ENCODE data around the gene ACR. TPM values are rescaled to one million over a fixed set of nuclear protein-coding genes. Genes with fewer than 3 reads are reported as not detected.

The ACR gene
- total and polyA plus RNA-seq, 2 experiments from 2014 or later: not detected

DNA sequence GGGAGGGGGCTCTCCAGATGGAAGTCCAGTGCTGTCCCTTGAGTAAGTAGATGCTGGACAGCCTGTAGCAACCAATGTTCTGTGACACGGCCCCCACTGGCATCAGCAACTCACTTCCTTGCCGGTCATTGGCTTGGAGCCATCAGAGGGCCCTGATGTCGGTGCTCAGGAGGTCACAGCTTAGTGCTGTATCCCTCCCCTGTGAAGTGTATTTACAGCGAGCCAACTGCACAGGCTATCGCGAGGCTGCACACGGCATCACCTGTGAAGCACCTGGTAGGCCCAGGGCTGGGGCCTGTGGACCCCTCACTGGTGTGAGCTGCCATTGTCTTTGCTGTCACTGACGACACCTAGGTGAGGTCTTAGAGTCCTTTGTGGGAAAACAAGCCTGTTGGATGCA lies 13.4 kb upstream of the ACR start:
- Histone ChIP-seq H3F3A (ENCODE audit: insufficient read depth) (no peaks in the 10 kb centered on the region), H4K20me1 (ENCODE audit: insufficient read depth) (no peaks in the 10 kb centered on the region), H2AFZ (no peak overlapping the region), H3K36me3 (ENCODE audit: low read depth) (no peaks in the 10 kb centered on the region), H3K9ac (no peak overlapping the region), H3K27me3 (replicated peaks; ENCODE audit: insufficient read depth) (0 out of 2 replicates have a peak, but pooled peaks cover 4% of the 10 kb centered on the region), H3K79me2 (ENCODE audit: insufficient read depth) (no peaks in the 10 kb centered on the region), H3K4me3 (no peak overlapping the region), H3K4me1 (ENCODE audit: insufficient read depth) (no peaks in the 10 kb centered on the region), H3K9me2 (ENCODE audit: insufficient read depth) (no peaks in the 10 kb centered on the region), H3K9me3 (ENCODE audit: low read depth) (no peaks in the 10 kb centered on the region), H3K27ac (no peak overlapping the region), H3K4me2 (ENCODE audit: unreplicated experiment) (no peak overlapping the region)
- in situ Hi-C loops (cut with MboI): no loop called here
- no peak for DNase-seq
- TF ChIP-seq EZH2phosphoT487 (IDR thresholded peaks at IDR 0.05; ENCODE audit: insufficient read depth, low read depth) (no peak), EZH2 (IDR thresholded peaks at IDR 0.05; ENCODE audit: insufficient read depth, poor library complexity, severe bottlenecking) (no peak)
- WGBS, 2 experiments (ENCODE audit: low coverage in 1 of 2, low lambda C conversion rate in 2 of 2, missing lambda C conversion rate in 2 of 2): 86 to 88% methylated on average over 8 of the region's 8 CpGs

DNA sequence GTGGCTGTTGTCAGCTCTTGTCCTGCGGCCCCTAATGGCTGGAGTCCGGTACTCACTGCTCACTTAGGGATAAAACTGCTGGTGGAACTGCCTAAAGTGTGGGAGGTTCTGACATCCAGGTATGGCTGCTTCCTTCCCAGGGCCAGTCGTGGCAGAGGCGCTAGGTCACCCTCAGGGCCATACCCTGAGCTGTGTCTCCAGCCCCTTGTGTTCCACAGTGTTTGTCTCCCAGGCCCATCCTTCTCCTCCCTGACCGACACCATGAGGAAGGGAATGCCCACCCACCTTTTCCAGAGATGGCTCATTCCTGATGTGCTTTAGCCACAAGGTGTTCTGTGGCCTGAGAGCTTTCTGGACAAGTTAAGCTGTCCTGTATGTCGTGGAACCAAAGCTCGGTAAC lies 12.4 kb upstream of the ACR start:
- in situ Hi-C loops (cut with MboI): no loop called here
- TF ChIP-seq EZH2phosphoT487 (IDR thresholded peaks at IDR 0.05; ENCODE audit: insufficient read depth, low read depth): no peak
- no peak for TF ChIP-seq EZH2 (IDR thresholded peaks at IDR 0.05; ENCODE audit: insufficient read depth, poor library complexity, severe bottlenecking)
- Histone ChIP-seq H3K27ac (no peak overlapping the region), H4K20me1 (ENCODE audit: insufficient read depth) (no peaks in the 10 kb centered on the region), H3F3A (ENCODE audit: insufficient read depth) (no peaks in the 10 kb centered on the region), H3K9me3 (ENCODE audit: low read depth) (no peaks in the 10 kb centered on the region), H3K79me2 (ENCODE audit: insufficient read depth) (no peaks in the 10 kb centered on the region), H3K4me2 (ENCODE audit: unreplicated experiment) (no peak overlapping the region), H3K4me3 (no peak overlapping the region), H3K36me3 (ENCODE audit: low read depth) (no peaks in the 10 kb centered on the region), H3K27me3 (replicated peaks; ENCODE audit: insufficient read depth) (no peaks in the 10 kb centered on the region), H3K9ac (no peak overlapping the region), H3K4me1 (ENCODE audit: insufficient read depth) (no peaks in the 10 kb centered on the region), H3K9me2 (ENCODE audit: insufficient read depth) (no peaks in the 10 kb centered on the region), H2AFZ (no peak overlapping the region)
- WGBS, 2 experiments (ENCODE audit: low coverage in 1 of 2, low lambda C conversion rate in 2 of 2, missing lambda C conversion rate in 2 of 2): 90 to 91% methylated on average over 7 of the region's 7 CpGs
- no peak for DNase-seq

DNA sequence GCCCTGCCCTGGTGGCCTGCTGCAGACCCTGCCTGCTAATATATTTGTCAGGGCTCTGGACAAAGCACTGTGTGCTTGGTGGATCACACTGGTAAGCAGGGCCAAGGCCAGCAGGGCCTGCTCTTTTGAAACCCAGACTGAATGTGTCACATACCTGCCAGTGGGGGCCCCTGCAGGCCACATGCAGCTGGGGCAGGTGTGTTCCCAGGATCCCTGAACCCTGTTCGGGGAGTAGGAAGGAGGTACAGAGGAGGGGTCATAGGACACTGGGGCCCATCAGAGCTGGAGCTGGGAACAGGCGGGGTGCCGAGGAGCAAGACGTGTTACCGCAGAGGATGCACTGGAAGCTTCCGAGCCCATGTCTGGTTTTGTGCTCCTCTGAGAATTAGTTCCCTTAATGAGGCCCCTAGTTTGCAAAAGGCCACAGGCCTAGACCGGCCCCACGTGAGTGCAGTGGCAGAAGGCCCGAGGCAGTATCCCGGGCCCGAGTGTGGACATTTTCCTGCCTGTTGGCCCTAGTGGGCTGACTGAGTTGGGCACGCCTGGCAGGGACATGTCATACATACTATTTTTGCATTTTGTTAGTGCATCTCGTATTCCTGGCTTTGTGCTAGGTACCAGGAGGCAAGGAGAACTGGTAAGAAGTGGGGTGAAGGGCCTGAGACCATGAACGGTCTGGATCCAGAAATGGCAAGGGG lies 11.2 kb upstream of the ACR start:
- in situ Hi-C loops (cut with MboI): no loop called here
- no peaks in the 10 kb centered on the region for H3K9me3 ChIP-seq (ENCODE audit: low read depth)
- H3K27me3 ChIP-seq (replicated peaks; ENCODE audit: insufficient read depth): no peaks in the 10 kb centered on the region
- H3K4me2 ChIP-seq (ENCODE audit: unreplicated experiment): no peak overlapping the region
- no peaks in the 10 kb centered on the region for H3K9me2 ChIP-seq (ENCODE audit: insufficient read depth)
- H4K20me1 ChIP-seq (ENCODE audit: insufficient read depth): no peaks in the 10 kb centered on the region
- no peak overlapping the region for H3K9ac ChIP-seq
- no peak overlapping the region for H3K27ac ChIP-seq
- H3K79me2 ChIP-seq (ENCODE audit: insufficient read depth): no peaks in the 10 kb centered on the region
- H3K36me3 ChIP-seq (ENCODE audit: low read depth): no peaks in the 10 kb centered on the region
- no peak overlapping the region for H2AFZ ChIP-seq
- 89 to 93% methylated on average over 14 of the region's 14 CpGs for WGBS, 2 experiments (ENCODE audit: low coverage in 1 of 2, low lambda C conversion rate in 2 of 2, missing lambda C conversion rate in 2 of 2)
- no peak for DNase-seq
- no peaks in the 10 kb centered on the region for H3K4me1 ChIP-seq (ENCODE audit: insufficient read depth)
- TF ChIP-seq EZH2 (IDR thresholded peaks at IDR 0.05; ENCODE audit: insufficient read depth, poor library complexity, severe bottlenecking): no peak
- no peak for TF ChIP-seq EZH2phosphoT487 (IDR thresholded peaks at IDR 0.05; ENCODE audit: insufficient read depth, low read depth)
- no peaks in the 10 kb centered on the region for H3F3A ChIP-seq (ENCODE audit: insufficient read depth)
- no peak overlapping the region for H3K4me3 ChIP-seq

DNA sequence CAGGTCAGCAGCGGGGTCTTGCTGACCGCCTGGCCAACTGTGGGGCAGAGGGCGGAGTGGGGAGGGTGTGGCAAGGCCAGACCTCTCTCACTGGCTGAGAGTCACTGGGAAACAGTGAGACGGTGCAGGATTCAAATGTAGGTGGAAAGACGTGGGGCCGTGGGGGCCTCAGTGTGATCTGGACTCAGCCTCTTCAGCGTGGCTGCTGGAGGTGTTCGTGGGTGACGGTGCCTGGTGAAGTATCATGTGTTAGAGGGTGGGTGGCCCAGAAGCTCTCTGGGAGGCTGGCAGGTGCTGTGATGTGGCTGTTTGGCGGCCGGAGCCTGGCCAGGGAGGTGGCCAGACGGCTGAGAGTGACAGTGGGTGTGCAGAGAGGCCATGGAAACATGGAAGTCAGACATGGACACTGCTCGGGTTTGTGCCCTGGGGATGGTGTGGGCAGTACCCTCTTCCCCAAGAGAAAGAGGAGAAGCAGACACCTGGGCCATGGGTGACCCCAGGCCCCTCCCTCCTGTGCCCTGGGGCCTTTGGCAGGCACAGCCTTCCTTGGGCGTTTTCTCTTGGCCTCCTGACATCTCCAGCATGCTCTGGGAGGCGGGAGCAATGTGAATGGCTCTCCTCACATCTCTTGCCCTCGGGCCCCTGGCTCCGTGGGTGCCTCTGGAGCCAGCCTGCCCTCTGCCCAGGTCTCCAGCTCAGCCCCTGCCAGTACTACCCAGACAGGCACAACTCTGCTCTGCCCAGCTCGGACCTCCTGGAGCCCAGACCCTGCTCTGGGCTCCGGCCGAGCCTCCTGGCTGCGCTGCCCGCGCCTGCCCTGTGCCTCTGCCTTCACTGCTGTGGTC lies 10.1 kb upstream of the ACR start:
- Histone ChIP-seq H3K27me3 (replicated peaks; ENCODE audit: insufficient read depth) (no peaks in the 10 kb centered on the region), H3K9ac (no peak overlapping the region), H3K9me3 (ENCODE audit: low read depth) (no peaks in the 10 kb centered on the region), H3K4me1 (ENCODE audit: insufficient read depth) (no peaks in the 10 kb centered on the region), H3K4me3 (no peak overlapping the region), H2AFZ (no peak overlapping the region), H3K79me2 (ENCODE audit: insufficient read depth) (no peaks in the 10 kb centered on the region), H3F3A (ENCODE audit: insufficient read depth) (no peaks in the 10 kb centered on the region), H3K9me2 (ENCODE audit: insufficient read depth) (no peaks in the 10 kb centered on the region), H3K36me3 (ENCODE audit: low read depth) (no peaks in the 10 kb centered on the region), H3K4me2 (ENCODE audit: unreplicated experiment) (no peak overlapping the region), H4K20me1 (ENCODE audit: insufficient read depth) (no peaks in the 10 kb centered on the region), H3K27ac (no peak overlapping the region)
- DNase-seq: no peak
- in situ Hi-C loops (cut with MboI): no loop called here
- TF ChIP-seq EZH2 (IDR thresholded peaks at IDR 0.05; ENCODE audit: insufficient read depth, poor library complexity, severe bottlenecking): no peak
- no peak for TF ChIP-seq EZH2phosphoT487 (IDR thresholded peaks at IDR 0.05; ENCODE audit: insufficient read depth, low read depth)
- WGBS, 2 experiments (ENCODE audit: low coverage in 1 of 2, low lambda C conversion rate in 2 of 2, missing lambda C conversion rate in 2 of 2): 85 to 90% methylated on average over 20 to 22 of the region's 23 CpGs
